ENCODE measurements around the gene AGXT.

Gene AGXT

DNA sequence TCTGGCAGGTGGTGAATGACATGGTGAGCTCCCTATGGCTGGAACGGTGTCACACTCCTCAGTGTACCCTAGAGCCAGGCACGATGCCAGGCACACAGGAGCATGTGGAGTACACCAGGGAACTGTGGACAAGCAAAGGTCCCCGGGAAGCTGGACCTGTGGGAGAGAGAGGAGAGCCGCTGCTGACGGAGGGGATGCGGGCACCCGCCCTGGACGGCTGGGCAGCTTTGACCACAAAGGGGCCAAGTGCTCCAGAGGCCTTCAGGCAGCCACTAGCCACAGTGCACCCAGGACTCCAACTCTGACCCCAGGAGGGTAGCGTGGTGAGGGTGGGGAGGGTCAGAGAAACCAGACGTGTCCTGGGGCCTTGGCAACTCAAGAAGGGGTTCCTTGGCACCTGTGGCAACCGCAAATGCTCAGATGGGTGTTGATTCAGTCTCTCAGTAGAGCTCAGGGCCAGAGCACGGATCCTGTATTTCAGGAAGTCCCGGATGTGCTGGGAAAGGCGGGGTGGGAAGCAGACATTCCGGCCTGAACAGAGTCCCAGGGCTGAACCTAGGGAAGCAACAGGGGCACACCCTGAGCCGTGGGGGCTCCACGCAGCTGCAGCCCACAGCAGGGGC, 29.6 kb downstream of the AGXT start:
- no peaks in the 10 kb centered on the region for H3K36me3 Mint-ChIP-seq (ENCODE audit: insufficient read depth)

DNA sequence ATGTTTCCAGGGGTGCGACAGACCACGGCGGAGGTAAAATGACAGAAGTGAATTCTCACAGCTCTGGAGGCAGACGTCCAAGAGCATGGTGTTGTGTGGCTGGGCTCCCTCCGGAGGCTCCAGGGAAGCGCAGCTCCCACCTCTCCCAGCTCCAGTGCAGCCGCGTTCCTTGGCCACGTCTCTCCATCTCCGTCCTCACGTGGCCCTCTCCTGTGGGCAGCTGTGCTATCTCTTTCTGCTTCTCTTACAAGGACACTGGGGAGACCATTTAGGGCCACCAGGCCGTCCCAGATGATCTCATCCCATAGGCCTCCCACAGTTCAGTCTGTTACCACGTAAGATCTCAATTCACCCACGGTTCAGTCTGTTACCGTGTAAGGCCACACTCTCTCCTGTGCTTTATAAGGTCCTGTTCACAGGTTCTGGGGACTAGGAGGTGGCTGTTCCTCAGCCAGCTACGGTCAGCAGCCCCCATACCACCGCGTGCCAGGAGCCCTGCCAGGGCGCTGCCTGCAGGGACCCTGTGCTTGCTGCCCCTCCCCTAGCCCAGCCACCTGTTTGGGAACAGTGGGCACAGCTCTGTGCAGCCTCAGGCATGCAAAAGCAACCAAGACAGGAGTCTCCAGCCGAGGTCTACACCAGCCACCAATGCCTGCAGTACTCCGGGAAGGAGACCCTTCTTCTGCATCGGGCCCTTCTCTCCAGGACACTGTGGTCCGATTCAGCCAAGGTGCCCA, 30.3 kb downstream of the AGXT start:
- peaks cover 14 to 56% of the 10 kb centered on the region in 2 donors for H3K27me3 Mint-ChIP-seq
- no peak overlapping the region for H3K27ac Mint-ChIP-seq
- H3K36me3 Mint-ChIP-seq (ENCODE audit: insufficient read depth): no peaks in the 10 kb centered on the region
- no peaks in the 10 kb centered on the region for H3K4me1 Mint-ChIP-seq (ENCODE audit: low read depth in 2 of 2)
- ATAC-seq (replicated peaks) (no peak), DNase-seq (no peak)
- H3K9me3 Mint-ChIP-seq: no peaks in the 10 kb centered on the region
- no peak overlapping the region for H3K4me3 Mint-ChIP-seq

More for the DNA sequence above, 29.6 kb downstream of the AGXT start:
- ATAC-seq (replicated peaks) (no peak), DNase-seq (no peak)
- Mint-ChIP-seq H3K9me3 (no peaks in the 10 kb centered on the region), H3K4me1 (ENCODE audit: low read depth in 2 of 2) (peaks cover 0 to 3% of the 10 kb centered on the region in 2 donors), H3K27ac (no peak overlapping the region), H3K27me3 (peaks cover 14 to 49% of the 10 kb centered on the region in 2 donors), H3K4me3 (no peak overlapping the region)

DNA sequence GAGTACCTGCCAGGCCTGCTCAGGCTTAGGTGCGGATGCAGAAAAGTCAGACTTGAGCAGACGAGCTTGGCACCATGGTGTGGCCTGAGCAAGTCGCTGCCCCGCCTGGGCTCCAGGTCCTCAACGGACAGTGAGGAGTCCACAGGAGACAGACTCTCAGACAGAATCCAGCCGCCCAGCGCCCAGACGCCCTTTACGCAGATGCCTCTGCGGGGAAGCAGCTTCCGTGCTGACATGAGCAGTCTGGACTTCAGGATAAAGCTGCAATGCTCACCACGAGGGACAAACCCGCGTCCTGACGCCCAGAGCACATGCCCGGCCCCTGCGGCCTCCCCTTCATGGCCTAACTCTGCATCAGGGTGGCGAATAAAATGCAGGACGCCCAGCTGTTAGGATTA, 30.8 kb downstream of the AGXT start:
- ATAC-seq (replicated peaks): no peak
- no peak for DNase-seq
- Mint-ChIP-seq H3K4me1 (ENCODE audit: low read depth in 2 of 2) (no peaks in the 10 kb centered on the region), H3K27ac (no peak overlapping the region), H3K27me3 (peaks cover 14 to 62% of the 10 kb centered on the region in 2 donors), H3K9me3 (no peaks in the 10 kb centered on the region), H3K36me3 (ENCODE audit: insufficient read depth) (no peaks in the 10 kb centered on the region), H3K4me3 (no peak overlapping the region)

DNA sequence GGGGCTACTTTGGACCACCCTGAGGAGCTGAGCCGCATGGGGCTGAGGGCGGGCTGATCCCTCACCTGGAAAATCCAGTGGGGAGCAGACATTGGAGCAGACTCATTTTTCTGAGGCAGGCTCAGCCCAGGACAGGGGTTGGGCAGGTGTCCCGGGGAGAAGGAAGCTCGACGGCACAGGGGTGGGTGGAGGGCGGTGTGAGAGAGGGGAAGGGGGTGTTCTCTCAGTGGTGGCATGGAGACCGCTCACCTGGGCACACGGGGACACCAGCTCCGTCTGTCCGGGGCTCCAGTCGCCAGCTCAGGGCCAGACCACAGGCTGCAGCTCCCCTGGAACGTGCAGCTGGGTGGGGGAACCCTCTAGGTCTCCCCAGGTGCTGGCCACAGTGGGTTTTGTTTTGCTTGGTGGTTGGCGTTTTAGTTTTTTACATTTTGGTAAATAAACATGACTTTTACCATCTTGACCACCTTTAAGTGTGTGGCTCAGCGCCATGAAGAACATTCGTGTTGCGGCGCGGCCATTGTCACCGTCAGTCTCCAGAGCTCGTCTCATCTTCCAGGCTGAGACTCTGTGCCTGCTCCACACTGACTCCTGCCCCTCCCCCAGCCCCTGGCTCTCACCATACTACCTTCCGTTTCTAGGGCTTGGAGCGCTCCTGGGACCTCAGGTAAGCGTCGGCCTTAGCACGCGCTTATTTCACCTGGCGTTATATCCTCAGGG, 31.7 kb downstream of the AGXT start:
- Mint-ChIP-seq H3K36me3 (ENCODE audit: insufficient read depth) (no peaks in the 10 kb centered on the region), H3K4me3 (no peak overlapping the region), H3K4me1 (ENCODE audit: low read depth in 2 of 2) (no peaks in the 10 kb centered on the region), H3K27ac (no peak overlapping the region), H3K27me3 (peaks cover 14 to 66% of the 10 kb centered on the region in 2 donors), H3K9me3 (no peaks in the 10 kb centered on the region)
- ATAC-seq (replicated peaks) (no peak), DNase-seq (no peak)

DNA sequence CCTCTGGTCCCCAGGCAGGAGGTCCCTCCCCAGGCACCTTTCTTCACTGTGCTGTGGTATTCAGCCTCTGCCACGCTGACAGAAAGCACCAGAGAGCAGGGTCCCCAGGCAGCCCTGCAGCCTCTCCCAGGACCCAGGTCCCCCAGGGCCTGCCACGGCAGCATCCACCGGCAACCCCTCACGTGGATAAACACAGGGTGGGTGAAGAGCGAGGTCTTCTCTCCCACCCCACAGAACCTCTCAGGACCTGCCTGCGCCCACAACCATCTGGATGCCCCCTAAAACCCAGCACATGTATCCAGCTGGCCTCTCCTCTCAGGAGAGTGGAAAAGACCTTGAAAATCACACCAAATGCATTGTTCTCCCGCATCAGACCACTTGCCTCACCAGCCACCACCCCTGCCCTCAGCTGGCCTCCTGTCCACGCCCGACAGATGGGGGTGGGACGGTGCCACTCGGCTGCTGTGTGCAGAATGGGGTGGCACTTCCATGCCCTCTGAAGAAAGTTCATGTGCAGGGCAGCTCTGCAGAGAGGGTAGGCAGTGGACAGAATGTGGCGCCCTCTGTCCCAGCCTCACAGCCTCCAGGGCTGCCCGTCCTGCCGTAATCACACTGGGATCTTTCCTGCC, 33.5 kb downstream of the AGXT start:
- Mint-ChIP-seq H3K4me1 (ENCODE audit: low read depth in 2 of 2) (no peaks in the 10 kb centered on the region), H3K9me3 (no peaks in the 10 kb centered on the region), H3K36me3 (ENCODE audit: insufficient read depth) (no peaks in the 10 kb centered on the region), H3K4me3 (no peak overlapping the region), H3K27me3 (peaks cover 15 to 75% of the 10 kb centered on the region in 2 donors), H3K27ac (no peak overlapping the region)
- ATAC-seq (replicated peaks) (no peak), DNase-seq (no peak)

DNA sequence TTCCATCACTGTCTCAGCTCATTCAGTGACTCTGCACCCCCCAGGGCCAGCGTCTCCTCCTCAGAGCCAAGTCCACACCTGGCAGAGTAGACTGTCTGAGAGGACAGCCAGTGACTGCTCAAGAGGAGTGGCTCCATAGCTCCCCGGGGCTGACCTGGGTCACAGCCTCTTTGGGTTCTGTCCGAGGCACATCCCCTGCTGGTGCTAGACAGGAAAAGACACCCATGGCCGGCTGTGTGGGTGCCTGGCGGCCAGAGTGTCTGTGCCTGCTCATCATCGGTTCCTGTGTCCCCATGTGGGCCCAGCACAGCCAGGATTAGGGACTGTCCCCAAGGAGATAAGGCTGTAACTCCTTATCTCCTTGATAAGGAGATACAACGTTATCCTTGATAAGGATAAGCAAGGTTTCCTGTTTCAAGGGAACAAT, 34.0 kb downstream of the AGXT start:
- DNase-seq (no peak), ATAC-seq (replicated peaks) (no peak)
- no peak overlapping the region for H3K4me3 Mint-ChIP-seq
- no peaks in the 10 kb centered on the region for H3K36me3 Mint-ChIP-seq (ENCODE audit: insufficient read depth)
- H3K27me3 Mint-ChIP-seq: peaks cover 14 to 74% of the 10 kb centered on the region in 2 donors
- H3K9me3 Mint-ChIP-seq: no peaks in the 10 kb centered on the region
- no peak overlapping the region for H3K27ac Mint-ChIP-seq
- H3K4me1 Mint-ChIP-seq (ENCODE audit: low read depth in 2 of 2): no peaks in the 10 kb centered on the region

DNA sequence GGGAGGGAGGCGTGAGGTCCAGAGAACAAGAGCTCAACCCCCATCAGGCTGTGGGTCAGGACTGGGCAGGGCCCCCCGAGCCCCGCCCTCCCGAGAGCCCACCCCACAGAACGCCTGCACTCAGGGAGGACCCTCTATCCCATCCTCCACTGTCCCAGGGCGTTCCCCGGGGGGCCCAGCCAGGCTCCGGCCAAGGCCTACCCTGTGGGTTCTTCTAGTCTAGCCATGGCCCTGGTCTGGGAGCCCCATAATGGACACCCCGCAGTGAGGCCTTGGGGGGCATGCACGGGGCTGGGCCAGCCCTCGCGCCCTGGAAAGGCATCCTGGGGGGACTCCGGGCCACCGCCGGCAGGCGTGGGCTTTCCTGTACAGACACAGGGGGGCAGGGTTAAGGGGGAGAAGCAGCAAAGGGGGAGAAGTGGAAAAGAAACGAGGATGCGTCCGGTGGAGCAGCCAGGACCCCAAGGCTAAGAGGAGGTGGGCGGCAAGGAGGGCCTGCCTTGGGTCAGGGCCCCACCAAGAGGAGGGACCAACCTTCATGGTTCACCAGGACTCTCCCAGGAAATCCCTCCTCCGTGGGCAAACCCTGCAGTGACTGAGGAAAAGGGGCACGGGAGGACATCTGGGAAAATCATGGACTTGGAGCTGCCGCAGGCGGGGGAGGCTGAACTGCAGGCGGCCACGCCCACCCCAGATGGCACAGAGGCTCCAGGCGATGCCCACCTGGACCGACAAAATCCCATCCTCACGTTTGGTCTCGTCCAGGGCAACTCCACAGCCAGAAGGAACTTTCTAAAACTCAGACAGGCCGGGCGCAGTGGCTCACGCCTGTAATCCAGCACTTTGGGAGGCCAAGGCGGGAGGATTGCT, 34.8 kb downstream of the AGXT start:
- Mint-ChIP-seq H3K9me3 (no peaks in the 10 kb centered on the region), H3K4me1 (ENCODE audit: low read depth in 2 of 2) (no peaks in the 10 kb centered on the region), H3K4me3 (no peak overlapping the region), H3K27ac (no peak overlapping the region), H3K27me3 (peaks cover 10 to 66% of the 10 kb centered on the region in 2 donors), H3K36me3 (ENCODE audit: insufficient read depth) (no peaks in the 10 kb centered on the region)
- no peak for DNase-seq
- ATAC-seq (replicated peaks): no peak

DNA sequence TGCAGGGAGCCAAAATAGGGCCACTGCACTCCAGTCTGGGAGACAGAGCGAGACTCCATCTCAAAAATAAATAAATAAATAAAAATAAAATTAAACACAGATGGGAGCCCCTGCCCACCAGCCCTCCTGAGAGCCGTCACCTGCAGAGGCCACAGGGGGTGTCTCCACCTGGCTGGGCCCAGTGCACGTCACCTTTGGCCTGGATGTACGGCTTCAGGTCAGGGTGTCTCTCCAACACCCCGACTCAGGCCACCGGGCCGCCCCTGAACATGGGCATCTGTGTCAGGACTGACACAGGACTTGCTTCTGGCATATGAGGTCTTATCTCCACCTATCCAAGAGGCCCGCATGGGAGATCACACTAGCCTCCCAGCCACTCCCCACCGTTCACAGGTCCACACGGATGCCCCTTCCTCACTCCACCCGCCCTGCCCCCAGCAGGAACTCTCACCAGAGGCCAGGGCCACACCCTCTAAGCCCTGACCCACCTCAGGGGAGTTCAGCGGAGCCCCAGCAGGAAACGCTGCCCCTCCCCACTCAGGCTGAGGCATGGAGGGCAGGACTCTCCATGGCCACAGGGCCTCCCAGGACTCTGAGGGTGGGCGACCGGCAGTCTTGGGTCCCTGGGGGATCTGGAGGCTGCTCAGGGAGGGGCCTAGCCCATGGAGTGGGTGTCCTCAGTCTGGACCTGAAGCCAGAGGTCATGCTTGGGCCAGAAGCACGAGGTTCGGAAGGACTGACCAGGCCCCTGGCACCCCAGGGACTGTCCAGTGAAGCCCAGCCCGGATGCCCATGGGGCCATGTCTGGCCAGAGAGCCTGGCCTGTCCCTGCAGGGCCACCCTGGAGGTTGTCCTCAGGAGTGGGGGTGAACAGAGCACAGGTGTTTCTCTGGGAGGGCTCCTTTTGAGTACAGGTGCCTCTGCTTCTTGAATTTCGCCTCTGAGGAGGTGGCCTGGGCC, 35.9 kb downstream of the AGXT start:
- H3K4me3 Mint-ChIP-seq: no peak overlapping the region
- H3K4me1 Mint-ChIP-seq (ENCODE audit: low read depth in 2 of 2): no peaks in the 10 kb centered on the region
- H3K9me3 Mint-ChIP-seq: no peaks in the 10 kb centered on the region
- DNase-seq (no peak), ATAC-seq (replicated peaks) (no peak)
- no peak overlapping the region for H3K27ac Mint-ChIP-seq
- peaks cover 12 to 59% of the 10 kb centered on the region in 2 donors for H3K27me3 Mint-ChIP-seq
- no peaks in the 10 kb centered on the region for H3K36me3 Mint-ChIP-seq (ENCODE audit: insufficient read depth)

DNA sequence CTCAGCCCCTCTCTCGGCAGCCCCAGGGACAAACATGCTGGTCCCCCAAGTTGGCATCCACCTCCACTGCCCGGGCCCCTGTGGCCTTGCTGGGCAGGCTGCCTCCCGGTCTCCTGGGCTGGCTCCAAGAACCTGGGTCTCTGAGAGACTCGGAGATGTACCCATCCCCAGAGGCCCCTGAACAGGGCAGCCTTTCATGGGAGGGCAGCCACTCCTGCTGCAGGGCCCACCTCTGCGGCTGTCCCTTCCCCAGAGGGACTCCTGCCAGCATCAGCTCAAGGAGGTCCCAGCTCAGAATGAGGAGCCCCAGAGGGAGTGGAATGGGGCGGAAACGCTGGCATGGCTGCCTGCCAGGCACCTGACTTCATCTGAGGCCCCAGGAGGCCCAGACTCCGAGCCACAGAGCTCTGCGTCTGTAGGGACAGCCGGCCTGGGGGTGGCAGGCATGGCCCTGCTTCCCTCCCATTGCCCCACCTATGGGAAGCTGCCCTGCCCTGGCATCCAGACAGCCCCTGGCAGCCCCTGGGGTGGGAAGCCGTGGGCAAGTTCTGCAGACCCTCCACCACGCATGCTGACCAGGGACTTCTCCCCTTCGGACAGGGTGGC, 36.7 kb downstream of the AGXT start:
- DNase-seq: no peak
- H3K27me3 Mint-ChIP-seq: peaks cover 20 to 64% of the 10 kb centered on the region in 2 donors
- no peaks in the 10 kb centered on the region for H3K4me1 Mint-ChIP-seq (ENCODE audit: low read depth in 2 of 2)
- H3K27ac Mint-ChIP-seq: no peak overlapping the region
- no peak overlapping the region for H3K4me3 Mint-ChIP-seq
- H3K36me3 Mint-ChIP-seq (ENCODE audit: insufficient read depth): no peaks in the 10 kb centered on the region
- no peak for ATAC-seq (replicated peaks)
- no peaks in the 10 kb centered on the region for H3K9me3 Mint-ChIP-seq

DNA sequence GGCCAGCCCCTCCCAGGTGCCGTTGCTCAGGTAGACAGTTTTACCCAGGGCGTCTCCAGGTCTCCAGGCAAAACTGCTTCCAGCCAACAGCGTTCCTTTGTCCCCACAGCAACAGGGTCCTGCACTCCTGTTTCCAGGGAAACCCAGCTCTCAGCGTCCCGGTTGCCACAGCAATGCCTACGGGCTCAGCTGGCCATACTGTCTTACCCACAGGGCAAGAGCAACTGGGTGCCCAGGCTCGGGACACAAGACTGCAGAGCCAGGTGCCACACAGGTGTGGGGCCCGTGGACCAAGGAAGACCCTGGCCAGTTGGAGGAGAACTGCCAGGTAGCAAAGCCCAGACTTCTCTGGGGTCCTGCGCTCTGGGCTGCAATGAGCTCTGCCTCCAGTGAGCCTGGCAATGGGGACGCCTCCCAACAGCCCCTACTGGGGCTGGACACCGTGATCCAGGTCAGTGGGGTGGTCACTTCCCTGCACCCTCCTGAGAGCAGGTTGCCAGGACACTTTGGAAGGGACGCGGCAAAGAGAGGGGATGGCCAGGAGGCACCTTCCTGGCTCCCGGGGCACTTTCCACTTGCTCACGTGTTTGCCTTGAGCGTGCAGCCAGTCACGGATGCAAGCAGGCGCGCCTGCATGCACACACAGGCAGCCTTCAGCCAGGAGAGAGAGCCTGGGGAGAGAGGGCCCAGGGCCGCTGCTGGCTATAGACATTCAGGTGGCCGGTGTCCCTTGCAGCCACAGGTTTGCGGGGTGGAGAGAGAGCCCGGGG, 37.7 kb downstream of the AGXT start, which contains the start of gene CROCC2:
Gene CROCC2, plus strand, starts transcription at position 196 of the 770 bp plus-strand sequence. Its CDS starts 178 bp downstream, at position 374.
- H3K27me3 Mint-ChIP-seq: peaks cover 21 to 60% of the 10 kb centered on the region in 2 donors
- H3K4me3 Mint-ChIP-seq: no peak within 1 kb of the TSS
- ATAC-seq (replicated peaks) (no peak), DNase-seq (no peak)
- no peaks in the 10 kb centered on the region for H3K36me3 Mint-ChIP-seq (ENCODE audit: insufficient read depth)
- no peaks in the 10 kb centered on the region for H3K9me3 Mint-ChIP-seq
- H3K4me1 Mint-ChIP-seq (ENCODE audit: low read depth in 2 of 2): no peaks in the 10 kb centered on the region
- no peak within 1 kb of the TSS for H3K27ac Mint-ChIP-seq

DNA sequence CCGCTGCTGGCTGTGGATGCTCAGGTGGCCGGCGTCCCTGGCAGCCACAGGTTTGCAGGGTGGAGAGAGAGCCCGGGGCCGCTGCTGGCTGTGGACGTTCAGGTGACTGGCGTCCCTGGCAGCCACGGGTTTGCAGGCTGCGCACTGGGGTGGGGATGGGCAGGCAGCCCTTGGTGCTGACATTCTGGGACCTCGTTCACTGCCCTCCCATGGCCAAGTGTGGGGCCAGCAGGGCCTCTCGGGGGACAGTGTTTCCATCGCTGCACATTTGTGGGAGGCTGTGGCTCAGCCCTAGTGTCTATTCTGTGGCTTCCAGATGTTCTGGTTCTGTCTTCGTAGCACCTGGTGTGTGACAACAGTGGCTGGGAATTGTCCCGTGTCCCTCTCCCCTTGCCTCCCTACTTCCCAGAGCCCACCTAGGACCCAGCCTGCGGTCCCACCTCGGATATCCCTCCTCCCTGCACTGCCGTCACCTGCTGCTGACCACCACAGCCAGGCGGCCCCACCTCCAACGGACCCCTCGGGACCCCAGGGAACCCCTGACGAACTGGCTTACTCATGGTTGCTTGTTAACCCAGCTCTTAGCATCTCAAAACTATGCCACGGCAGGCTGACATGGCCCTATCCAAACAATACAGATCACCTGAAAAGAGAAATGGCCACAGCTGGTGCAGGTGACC, 38.4 kb downstream of the AGXT start:
- Mint-ChIP-seq H3K9me3 (no peaks in the 10 kb centered on the region), H3K27me3 (peaks cover 29 to 63% of the 10 kb centered on the region in 2 donors), H3K4me1 (ENCODE audit: low read depth in 2 of 2) (no peaks in the 10 kb centered on the region), H3K4me3 (no peak overlapping the region), H3K27ac (no peak overlapping the region), H3K36me3 (ENCODE audit: insufficient read depth) (no peaks in the 10 kb centered on the region)
- ATAC-seq (replicated peaks): no peak
- DNase-seq: no peak

Data from effector memory CD8-positive, alpha-beta T cell (primary cell).